Measurements from ENCODE around the gene SLC25A21.
"Not testable (repeated sequence)": the region's sequence is repeated elsewhere in the genome, so short reads cannot be mapped to it uniquely, and the experiment has no call there.

SLC25A21 gene

DNA sequence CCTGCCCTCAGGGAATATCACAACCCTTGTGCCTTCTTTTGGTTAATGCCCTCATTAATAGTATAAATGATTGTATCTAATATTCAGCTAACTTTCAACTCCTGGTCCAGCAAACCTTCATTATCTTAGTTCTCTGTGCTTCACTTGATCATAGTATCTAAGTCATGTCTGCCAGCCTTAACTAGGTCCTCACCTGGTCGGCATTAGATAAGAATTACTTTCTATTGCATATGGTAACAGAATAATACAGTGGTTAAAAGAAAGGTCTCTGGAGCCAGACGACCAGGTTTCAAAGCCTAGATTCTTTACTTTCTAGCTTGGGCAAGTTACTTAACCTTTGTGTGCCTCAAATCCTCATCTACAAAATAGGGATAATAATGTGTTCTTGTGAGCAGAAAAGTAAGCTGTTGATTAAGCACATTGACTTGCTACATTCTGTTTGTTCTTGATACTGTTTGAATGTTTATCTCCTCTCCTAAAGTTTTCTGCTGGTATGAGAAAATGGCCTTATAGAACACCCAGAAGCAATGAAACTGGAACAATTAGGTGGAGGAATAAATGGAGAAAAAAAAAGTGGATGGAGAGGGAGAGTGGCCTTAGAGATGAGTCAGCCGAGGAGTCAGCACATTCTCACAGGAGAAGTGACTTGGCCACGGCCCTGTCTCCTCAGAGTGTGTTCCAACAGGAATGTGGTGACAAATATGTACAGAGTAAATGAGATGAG lies 176.1 kb downstream of the SLC25A21 start:
- DNase-seq = no peak

DNA sequence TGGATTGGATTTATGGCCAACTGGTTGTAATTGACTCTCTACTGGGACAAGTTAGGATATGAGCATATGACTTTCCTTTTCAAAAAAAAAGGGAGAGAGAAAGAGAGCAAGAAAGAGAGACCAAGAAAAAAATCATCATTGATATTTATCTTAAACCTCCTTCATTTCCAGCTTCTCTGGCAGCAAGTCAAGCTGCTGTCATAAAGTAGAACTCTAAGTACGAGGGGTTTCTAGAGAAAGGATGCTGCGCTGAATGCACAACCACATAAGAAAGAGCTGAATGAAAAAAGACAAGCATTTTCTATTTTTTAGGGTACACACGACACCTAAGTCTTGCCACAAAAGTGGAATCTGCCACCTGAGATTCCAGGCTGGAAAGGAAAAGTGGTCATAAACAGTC lies 182.6 kb downstream of the SLC25A21 start:
- DNase-seq = no peak

DNA sequence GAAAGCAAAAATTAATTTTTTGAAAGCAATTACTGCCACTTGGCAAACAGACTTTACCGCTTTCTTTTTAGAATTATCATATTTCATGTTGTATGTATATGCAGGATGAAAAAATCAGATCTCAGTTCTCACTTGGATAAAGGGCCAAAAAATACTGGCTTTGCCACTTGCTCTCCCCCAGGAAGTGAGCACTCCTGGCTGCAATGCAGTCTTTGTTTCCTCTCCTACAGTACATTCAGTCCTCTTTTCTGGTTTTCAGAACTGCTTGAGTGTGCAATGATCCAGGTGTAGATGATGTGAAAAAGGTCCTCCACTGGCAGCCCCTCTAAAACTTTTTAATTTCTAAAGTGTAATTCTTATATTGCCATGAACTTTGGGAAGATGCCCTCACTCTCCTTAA lies 183.4 kb downstream of the SLC25A21 start:
- no peak for DNase-seq

DNA sequence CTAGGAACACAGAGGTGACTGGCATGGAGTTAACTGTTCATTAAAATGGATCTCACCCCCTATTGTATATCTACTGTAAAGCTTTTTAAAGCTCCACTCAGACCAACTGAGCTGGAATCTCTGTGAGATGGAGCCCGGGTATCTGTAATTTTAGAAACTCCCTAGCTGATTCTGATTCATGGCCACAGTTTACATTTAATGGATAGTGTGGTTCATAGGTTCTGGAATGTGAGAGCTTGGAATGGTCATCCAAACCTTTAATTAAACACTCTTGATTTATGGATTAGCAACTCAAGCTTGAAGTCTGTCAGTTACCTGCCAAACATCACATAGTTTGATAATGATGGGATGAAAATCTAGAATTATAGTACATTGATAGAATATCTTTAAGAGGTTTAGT lies 183.8 kb downstream of the SLC25A21 start:
- DNase-seq = no peak

DNA sequence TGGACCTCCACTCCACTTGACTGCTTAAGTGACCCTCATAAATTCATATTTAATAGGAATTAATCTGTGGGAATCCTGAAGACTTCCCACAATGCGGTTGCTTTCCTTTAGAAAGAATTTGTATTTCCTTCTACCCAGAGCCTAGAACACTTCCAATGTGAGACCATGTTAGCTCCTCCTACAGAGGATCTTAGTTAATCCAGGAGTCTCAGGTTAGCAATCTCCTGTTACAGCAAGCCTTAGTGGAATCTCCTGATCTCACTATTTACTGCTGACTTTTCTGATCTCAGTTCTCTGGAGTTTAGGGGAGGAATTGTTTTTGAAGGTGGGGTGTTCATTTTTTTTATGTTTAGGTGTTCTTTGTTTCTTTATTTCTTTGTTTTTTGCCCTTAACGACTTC lies 186.0 kb downstream of the SLC25A21 start:
- DNase-seq = no peak

DNA sequence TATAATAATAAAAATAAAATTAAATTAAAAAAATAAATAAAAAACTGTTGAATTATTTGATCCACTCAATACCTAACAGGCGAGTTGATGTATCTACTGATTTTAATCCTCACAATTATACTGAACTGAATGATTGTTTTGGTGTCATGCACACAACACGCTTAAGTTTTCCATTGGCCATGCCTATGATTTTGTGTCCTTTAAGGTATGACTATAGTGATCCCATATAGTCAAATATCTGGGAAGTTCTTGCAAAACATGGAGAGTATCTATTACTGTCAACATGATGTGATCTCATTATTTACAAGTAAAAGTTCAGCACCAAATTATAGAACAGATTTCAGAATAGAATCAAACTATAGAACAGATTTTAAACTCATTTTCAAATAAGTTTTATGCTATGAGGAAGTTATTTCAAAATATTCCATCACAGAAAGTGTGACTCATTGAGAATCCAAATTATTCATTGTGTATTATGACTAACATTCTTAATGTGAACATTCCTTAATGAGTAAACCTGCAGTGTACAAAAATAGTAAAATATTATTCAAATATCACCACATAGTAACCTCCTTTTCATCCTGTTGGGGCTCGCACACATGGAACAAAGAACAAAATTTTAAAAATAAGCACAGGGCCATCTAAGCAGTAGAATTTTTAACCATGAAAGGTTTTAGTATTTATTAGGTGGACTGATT lies 190.4 kb downstream of the SLC25A21 start:
- DNase-seq = no peak

DNA sequence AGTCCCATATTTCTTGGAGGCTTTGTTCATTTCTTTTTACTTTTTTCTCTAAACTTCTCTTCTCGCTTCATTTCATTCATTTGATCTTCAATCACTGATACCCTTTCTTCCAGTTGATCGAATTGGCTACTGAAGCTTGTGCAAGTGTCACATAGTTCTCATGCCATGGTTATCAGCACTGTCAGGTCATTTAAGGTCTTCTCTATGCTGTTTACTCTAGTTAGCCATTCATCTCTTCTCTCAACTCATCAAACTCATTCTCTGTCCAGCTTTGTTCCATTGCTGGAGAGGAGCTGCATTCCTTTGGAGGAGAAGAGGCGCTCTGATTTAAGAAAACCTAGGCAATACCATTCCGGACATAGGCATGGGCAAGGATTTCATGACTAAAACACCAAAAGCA lies 192.0 kb downstream of the SLC25A21 start:
- not testable (repeated sequence) for DNase-seq

DNA sequence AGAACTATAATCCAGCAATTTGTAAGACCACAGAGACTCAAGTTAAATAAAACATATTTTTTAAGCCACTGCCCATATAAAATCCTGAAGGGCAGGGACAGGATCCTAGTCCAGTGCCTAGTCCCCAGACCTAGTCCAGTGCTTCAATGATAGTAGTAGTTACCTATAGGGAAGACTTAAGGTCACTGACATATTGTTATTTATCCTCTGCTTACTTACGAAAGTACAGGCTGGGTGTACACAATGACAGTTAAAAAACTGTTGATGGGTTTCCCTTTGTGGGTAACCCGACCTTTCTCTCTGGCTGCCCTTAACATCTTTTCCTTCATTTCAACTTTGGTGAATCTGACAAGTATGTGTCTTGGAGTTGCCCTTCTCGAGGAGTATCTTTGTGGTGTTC lies 192.5 kb downstream of the SLC25A21 start:
- no peak for DNase-seq

DNA sequence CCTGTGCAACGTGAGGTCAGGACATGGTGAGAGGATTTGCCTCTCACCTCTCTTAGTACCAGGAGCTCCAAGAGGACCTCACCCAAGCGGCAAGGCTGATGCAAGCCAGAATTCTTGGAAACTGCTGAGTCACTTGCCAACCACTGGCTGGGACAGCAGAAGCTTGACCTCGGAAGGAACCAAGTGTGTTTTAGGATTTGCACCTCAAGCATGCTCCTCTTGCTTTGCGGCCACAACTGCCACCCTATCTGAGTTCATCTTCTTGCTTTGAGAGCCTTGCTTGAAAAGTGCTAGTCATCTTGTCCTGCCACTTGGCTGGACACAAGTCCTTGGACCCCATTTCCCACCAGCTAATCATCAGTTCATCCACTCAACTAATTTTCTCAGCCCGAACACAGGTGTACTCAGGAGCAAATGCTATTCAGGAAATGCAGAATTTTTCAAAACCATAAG lies 195.8 kb downstream of the SLC25A21 start:
- no peak for DNase-seq

DNA sequence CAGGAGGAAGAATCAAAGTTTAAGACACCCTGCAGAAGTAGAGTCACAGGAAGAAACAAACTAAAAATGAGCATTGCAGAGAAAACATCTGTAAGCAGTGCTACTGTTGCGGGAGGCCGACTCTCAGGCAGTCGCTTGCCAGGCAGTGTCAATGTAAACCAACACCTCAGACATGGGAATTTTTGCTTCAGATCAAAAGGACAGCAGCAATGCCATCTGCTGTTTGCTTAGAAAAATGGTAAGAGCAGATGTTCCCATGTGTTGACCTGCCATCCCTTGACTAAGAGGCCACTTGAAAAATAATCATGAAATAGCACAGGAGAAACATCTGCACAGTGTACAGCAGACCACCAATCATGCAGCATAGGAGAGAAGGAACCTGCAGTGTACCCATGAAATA lies 196.6 kb downstream of the SLC25A21 start:
- DNase-seq = no peak

DNA sequence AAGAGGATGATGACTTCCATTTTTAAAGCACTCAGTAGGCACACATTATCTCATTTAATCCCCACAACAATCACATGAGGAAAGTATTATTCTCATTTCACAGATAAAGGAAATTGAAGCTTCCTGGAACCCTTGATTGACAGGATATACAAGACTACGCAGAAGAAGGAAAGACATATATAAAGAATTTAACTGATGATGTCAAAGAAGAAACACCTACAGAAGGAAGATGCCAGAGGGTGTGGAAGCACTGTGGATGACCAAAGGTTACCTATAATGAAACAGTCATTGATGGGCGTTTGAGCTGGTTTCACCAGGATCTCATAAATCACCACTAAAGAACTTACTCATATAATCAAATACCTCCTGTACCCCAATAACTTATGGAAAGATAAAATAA lies 197.4 kb downstream of the SLC25A21 start:
- no peak for DNase-seq

DNA sequence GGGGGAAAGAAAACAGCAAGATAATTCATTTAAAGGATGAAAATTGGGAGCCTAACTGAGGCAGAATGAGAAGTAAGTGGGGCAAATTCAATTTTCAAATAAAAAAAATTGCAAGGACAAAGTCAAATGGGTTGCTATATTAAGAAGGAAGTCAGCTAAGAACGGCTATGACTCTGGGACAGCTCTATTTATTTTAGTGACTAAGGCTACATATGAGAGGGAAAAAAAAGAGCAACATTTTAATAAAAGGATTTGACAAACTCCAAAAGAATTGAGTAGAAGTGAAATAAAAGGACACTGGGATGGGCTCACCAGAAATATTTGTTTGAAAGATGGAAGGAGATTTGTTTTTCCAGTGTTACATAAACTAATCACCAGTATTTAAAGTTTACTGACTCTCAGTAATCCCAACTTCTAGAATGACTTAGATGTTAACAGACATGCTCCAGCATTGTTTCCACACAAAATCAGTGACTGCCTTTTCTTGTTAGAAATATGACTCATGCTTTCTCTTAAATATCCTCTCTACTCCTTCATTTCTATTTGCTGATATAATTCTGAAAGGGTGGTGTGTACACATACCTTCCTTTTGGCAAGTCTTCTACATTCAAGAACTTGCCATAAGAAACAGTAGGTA lies 198.5 kb downstream of the SLC25A21 start:
- no peak for DNase-seq

DNA sequence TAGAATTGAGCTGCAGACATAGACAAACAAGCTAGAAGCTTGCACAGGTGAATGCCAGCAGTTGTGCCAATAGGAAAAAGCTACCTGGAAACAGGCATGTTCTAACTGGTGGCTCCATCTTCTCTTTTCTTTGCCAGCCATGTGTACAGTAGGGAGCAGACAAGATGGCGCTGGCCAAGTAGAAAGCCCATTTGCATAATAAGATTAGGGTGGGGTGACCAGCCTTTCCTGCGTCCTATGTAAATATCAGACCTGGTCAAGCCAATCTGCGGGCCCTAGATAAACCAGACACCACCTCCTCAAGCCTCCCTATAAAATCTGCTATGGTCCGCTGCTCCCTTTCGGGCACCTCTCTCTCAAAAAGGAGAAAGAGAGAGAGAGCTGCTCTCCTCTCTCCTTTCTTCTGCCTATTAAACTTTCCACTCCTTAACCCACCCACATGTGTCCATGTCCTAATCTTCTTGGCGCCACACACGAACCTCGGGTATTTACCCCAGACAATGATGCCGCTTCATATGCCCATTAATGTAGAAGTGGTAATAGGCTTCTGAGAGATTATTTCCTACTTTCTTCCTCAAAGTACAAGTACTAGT lies 201.0 kb downstream of the SLC25A21 start:
- no peak for DNase-seq

DNA sequence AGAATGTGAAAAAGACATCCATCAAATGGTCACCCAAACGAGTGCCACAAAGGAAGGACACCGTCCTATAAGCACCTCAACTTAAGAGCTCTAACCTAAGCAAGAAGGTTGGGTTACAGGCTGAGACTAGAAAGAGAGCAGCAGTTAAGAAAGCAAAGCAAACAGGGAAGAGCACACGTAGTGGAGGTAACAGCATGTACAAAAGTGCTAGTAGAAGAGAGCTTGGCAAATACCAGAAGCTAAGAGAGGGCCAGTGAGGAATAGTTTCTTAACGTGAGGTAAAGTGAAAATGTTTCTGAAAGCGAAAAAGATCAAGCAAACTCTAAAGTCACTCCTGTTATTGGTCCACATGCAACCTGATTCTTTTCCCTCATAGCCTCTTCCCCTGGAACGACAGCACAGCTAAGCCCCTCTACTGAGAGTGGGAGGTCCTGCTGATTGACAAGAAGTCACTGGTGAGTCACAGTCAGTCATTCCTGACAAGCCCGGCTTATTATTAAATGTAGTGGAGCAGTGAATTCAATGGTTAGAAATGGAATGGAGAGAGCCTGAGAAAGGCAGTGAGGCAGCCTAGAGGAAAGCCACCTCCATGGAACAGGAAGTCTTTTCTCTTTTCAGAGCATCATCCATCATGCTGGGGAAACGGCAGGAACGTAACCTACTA lies 204.4 kb downstream of the SLC25A21 start:
- no peak for DNase-seq

DNA sequence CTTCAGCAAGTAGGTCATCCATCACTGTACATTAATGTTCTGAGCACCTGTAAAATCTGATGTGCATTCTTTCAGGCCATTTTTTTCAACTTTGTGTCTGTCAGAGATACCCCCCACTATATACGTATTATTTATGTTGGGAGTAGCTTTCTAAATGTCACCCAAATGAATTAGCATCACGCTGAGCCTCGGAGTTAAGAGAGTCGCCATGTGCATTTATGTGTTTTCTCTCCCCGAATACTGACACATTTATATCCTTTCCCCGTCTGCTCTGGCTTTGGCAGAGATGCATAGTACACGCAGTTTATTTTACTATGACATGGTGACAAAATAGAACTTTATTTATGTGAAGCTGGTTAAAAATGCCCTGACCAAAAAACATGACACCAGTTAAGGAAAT lies 216.4 kb downstream of the SLC25A21 start:
- no peak for DNase-seq

DNA sequence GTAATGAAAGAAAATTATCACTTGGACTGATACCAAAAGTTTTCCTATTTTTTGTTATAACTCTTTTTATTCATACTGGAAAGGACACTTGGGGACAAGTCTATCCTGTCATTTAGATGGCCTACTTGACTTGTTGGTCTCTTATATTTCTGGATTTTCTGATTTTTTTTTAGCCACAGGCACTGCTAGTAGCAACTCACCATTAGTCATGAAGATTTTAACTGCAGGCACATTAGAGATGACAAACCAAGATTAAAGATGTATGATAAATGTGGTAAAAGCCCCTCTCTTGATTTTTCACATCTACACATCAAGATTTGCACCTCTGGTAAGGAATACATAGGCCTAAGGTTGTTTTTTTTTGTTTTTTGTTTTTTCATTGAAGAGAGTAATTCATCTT lies 217.0 kb downstream of the SLC25A21 start:
- no peak for DNase-seq

DNA sequence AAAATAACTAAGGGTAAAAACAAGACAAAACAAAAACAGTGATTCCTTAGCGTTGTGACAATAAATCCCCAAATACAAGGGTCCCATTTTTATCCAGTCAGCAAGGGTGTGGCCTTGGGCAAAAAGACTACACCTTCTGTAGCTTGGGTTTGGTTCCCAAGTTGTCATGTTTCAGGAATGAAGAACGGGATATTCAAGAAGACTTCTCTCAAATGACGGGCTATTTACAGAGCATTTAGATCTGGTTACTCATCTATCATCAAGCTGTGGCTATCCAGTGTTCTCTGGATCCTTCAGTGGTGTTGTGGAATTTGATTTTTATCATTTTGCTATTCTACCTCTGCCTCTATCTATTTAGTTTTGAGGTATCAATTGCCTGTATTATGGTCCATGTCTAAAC lies 219.7 kb downstream of the SLC25A21 start:
- DNase-seq = no peak

DNA sequence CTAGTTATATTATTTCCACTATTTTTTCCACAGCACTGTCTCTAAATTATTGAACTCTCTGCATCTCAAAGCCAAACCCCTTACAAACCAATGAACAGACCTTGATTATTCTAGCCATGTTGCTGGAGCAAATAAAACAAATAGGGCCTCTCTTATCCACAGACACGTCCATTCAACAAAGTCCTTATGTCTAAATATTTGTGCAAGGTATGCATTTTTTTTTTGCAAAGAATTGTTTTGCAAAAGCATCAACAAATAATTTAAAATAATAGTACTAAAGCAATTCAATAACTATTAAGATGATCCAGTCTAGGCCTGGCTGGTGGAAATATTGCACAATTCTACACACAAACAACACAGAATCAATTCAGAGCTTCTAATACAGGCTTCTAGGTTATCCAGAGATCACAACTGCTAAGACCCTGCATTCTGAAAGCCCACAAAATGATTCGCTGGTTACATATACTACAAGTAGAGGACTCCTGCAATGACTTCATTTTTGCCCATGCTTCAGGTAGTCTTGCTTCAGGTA lies 221.0 kb downstream of the SLC25A21 start:
- no peak for DNase-seq

DNA sequence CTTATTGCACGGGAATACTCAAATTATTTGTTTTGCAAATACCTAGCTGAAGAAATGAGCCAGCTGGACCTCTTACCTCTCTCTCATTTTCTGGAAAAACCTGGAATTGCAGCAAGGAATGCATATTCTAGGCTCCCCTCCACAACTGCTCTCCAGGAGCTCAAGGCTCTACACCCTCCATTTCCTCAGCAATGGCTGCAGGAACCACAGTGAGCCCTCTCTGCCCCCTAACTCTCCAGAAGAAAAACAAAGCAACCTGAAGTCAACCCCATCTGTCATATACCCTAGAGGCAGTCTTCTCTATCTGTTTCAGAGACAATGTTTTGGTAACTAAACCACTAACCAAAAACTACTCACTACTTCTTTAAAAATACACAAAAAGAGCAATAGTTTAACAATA lies 221.6 kb downstream of the SLC25A21 start:
- DNase-seq = no peak

DNA sequence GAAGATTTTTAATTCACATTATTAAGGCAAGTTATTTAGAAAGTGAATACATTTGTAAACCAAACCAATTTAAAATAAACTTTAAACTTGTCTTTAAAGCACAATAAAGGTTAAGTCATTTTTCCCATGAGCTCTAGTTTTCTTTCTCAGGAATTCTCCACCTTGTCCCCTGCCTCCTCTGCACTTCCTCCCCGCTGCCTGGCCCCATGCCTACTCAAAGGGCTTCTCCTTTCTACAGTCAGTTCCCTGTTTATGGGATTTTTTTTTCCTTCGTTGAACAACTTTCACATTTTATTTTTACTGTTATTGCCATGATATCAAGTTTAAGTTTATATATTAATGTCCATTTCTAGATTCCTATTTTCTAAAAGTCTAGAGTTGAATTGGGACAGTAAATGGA lies 223.0 kb downstream of the SLC25A21 start:
- peak in 1 of 56 donors; percentile 1 for DNase-seq

DNA sequence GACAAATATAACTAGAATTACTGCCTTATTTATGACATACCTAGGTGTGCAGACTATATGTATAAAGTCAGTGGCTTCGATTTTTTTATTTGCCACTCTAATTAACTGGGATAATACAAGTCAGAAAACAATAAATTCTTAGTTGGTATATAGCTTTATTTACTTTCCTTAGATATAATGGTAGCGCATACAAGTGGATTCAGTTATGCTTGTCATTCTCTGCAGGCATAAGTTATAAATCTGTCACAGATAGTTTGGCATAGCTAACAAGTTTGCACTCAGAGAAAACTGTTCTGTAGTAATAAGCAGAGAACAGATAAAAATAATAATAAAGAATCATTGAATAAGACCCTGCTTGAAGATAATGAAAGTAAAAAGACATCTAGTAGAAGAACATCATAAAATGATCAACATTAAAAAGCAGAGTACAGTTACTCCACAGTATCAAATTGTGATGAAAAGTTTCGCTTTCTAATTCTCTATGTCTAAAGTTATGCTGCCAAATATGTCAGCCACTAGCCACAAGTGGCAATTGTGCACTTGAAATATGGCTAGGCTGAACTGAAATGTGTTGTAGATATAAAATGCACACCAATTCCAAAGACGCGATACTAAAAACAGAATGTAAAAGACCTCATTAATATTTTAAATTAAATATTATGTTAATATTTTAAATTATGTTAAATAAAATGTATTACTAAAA lies 224.1 kb downstream of the SLC25A21 start:
- no peak for DNase-seq
